ENCODE data around the gene JAK1.

DNA sequence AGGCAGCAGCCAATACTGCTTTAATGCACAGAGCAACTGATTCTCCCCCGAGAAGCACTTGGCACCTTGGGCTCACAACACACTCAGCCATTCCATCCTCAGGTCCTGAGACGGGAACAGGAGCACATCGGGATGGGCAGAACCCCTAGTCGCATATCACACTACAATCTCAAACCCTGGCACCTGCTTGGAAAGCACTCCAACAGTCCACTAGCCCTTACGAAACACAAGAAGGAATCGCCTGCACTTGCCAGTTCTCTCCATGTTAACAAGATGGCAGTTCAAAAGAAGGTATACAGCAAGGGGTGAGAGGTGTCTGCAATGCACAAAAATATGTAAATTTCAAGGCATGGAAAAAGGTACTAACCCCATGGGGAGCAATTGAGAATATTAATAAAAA is 21.4 kb downstream of the JAK1 start:
- TF ChIP-seq POLR2A (IDR thresholded peaks at IDR 0.05): no peak
- TF ChIP-seq, protein P1, sequence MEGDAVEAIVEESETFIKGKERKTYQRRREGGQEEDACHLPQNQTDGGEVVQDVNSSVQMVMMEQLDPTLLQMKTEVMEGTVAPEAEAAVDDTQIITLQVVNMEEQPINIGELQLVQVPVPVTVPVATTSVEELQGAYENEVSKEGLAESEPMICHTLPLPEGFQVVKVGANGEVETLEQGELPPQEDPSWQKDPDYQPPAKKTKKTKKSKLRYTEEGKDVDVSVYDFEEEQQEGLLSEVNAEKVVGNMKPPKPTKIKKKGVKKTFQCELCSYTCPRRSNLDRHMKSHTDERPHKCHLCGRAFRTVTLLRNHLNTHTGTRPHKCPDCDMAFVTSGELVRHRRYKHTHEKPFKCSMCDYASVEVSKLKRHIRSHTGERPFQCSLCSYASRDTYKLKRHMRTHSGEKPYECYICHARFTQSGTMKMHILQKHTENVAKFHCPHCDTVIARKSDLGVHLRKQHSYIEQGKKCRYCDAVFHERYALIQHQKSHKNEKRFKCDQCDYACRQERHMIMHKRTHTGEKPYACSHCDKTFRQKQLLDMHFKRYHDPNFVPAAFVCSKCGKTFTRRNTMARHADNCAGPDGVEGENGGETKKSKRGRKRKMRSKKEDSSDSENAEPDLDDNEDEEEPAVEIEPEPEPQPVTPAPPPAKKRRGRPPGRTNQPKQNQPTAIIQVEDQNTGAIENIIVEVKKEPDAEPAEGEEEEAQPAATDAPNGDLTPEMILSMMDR (IDR thresholded peaks at IDR 0.05): no peak
